ENCODE data around the gene PTPRR.

PTPRR gene

GRCh38 chr12:70920251-70920851, at the start of gene PTPRR:
Gene PTPRR (minus strand): TSS chr12:70920738. CDS start chr12:70920390, 348 bp downstream.
- peak; percentile 5 for DNase-seq

- DNase-seq = no peak
These were observed 46.7 kb upstream of the PTPRR start for GRCh38 chr12:70966996-70967790.

GRCh38 chr12:70966046-70966445, 45.5 kb upstream of the PTPRR start:
- DNase-seq = no peak

- DNase-seq = no peak
These were observed 44.5 kb upstream of the PTPRR start for GRCh38 chr12:70964867-70965510.

- DNase-seq = no peak
These were observed 42.6 kb upstream of the PTPRR start for GRCh38 chr12:70963081-70963660.

- no peak for DNase-seq
These were observed 41.8 kb upstream of the PTPRR start for GRCh38 chr12:70962226-70962794.

GRCh38 chr12:70960484-70960883, 39.9 kb upstream of the PTPRR start:
- DNase-seq = no peak

GRCh38 chr12:70955415-70955814, 34.9 kb upstream of the PTPRR start:
- DNase-seq = no peak

- DNase-seq = no peak
These were observed 29.9 kb upstream of the PTPRR start for GRCh38 chr12:70950451-70950850.

GRCh38 chr12:70948976-70949336, 28.4 kb upstream of the PTPRR start:
- DNase-seq = no peak

- no peak for DNase-seq
These were observed 27.9 kb upstream of the PTPRR start for GRCh38 chr12:70948236-70948975.

GRCh38 chr12:70936203-70936813, 15.8 kb upstream of the PTPRR start:
- no peak for DNase-seq

- DNase-seq = no peak
These were observed 12.6 kb upstream of the PTPRR start for GRCh38 chr12:70933133-70933532.

GRCh38 chr12:70929029-70929428, 8.5 kb upstream of the PTPRR start:
- DNase-seq = no peak

- no peak for DNase-seq
These were observed 7.5 kb upstream of the PTPRR start for GRCh38 chr12:70928071-70928470.

- no peak for DNase-seq
These were observed 6.8 kb upstream of the PTPRR start for GRCh38 chr12:70927356-70927755.

GRCh38 chr12:70925539-70925938, 5.0 kb upstream of the PTPRR start:
- DNase-seq = no peak

- DNase-seq = no peak
These were observed 353 bp upstream of the PTPRR start for GRCh38 chr12:70920891-70921290.

- DNase-seq = no peak
These were observed 922 bp downstream of the PTPRR start for GRCh38 chr12:70919597-70920035.

GRCh38 chr12:70919176-70919575, 1.4 kb downstream of the PTPRR start:
- no peak for DNase-seq

- DNase-seq = no peak
These were observed 2.2 kb downstream of the PTPRR start for GRCh38 chr12:70918321-70918720.

GRCh38 chr12:70910666-70911065, 9.9 kb downstream of the PTPRR start:
- DNase-seq = no peak

All from midbrain (tissue), 1 donor.